HG02852 (cell line): ENCODE measurements around the gene MRPL1.
"Not testable (repeated sequence)": the region's sequence is repeated elsewhere in the genome, so short reads cannot be mapped to it uniquely, and the experiment has no call there.

Experiments
- ATAC-seq: cut with Tn5 transposase; IDR thresholded peaks from one replicate; pipeline ENCODE4 v1.9.1; 2021; ENCODE audit warnings: mild to moderate bottlenecking, moderate library complexity; ENCODE audit not compliant: unreplicated experiment

MRPL1 gene

GRCh38 chr4:77911842-77912450 is 49.3 kb downstream of the MRPL1 start:
- peak; percentile 86 for ATAC-seq

GRCh38 chr4:77913348-77913747 is 50.7 kb downstream of the MRPL1 start:
- no peak for ATAC-seq

- no peak for ATAC-seq
Measured at GRCh38 chr4:77917075-77917474, 54.4 kb downstream of the MRPL1 start.

GRCh38 chr4:77917601-77918000 is 55.0 kb downstream of the MRPL1 start:
- ATAC-seq = no peak

- ATAC-seq = no peak
Measured at GRCh38 chr4:77920371-77920770, 57.7 kb downstream of the MRPL1 start.

GRCh38 chr4:77921701-77922100 is 59.1 kb downstream of the MRPL1 start:
- no peak for ATAC-seq

- no peak for ATAC-seq
Measured at GRCh38 chr4:77922158-77923094, 59.8 kb downstream of the MRPL1 start.

- ATAC-seq = no peak
Measured at GRCh38 chr4:77927991-77928925, 65.6 kb downstream of the MRPL1 start.

- ATAC-seq = no peak
Measured at GRCh38 chr4:77930154-77930639, 67.6 kb downstream of the MRPL1 start.

- ATAC-seq = no peak
Measured at GRCh38 chr4:77930876-77931275, 68.2 kb downstream of the MRPL1 start.

GRCh38 chr4:77931452-77932135 is 69.0 kb downstream of the MRPL1 start:
- no peak for ATAC-seq

- no peak for ATAC-seq
Measured at GRCh38 chr4:77938560-77938959, 75.9 kb downstream of the MRPL1 start.

GRCh38 chr4:77945929-77946328 is 83.3 kb downstream of the MRPL1 start:
- not testable (repeated sequence) for ATAC-seq

GRCh38 chr4:77950203-77950602 is 87.6 kb downstream of the MRPL1 start:
- no peak for ATAC-seq

- no peak for ATAC-seq
Measured at GRCh38 chr4:77952457-77952856, 89.8 kb downstream of the MRPL1 start.

GRCh38 chr4:77954690-77955089 is 92.1 kb downstream of the MRPL1 start:
- ATAC-seq = no peak

- ATAC-seq = no peak
Measured at GRCh38 chr4:77956917-77957316, 94.3 kb downstream of the MRPL1 start.

GRCh38 chr4:77958897-77959296 is 96.3 kb downstream of the MRPL1 start:
- no peak for ATAC-seq

- ATAC-seq = no peak
Measured at GRCh38 chr4:77959566-77960338, 97.1 kb downstream of the MRPL1 start.

GRCh38 chr4:77960367-77960766 is 97.7 kb downstream of the MRPL1 start:
- no peak for ATAC-seq
